Smooth muscle cell (in vitro differentiated cells): ENCODE results near the gene CPNE8. TPM values are rescaled to one million over a fixed set of nuclear protein-coding genes. Genes with fewer than 3 reads are reported as not detected.

Experiments used
- DNase-seq: peaks from one replicate; lab custom pipeline; 2025; ENCODE audit not compliant: unreplicated experiment; lab: John Stamatoyannopoulos, UW
- H2AFZ ChIP-seq: fragments of 200-600 bp; sonication (generic); 2 replicates; pipeline ENCODE4 v1.6.0; 2016; ENCODE audit warnings: antibody characterized with exemption, low read depth, mild to moderate bottlenecking
- H3F3A ChIP-seq: fragments of 200-600 bp; sonication (generic); 2 replicates; pipeline ENCODE4 v1.6.0; 2017; ENCODE audit warnings: antibody characterized with exemption, low read depth
- H3K27ac ChIP-seq: fragments of 200-600 bp; sonication (generic); 2 replicates; pipeline ENCODE4 v1.5.1; 2016; ENCODE audit warnings: low read depth, mild to moderate bottlenecking
- H3K27me3 ChIP-seq: fragments of 200-600 bp; sonication (generic); 2 replicates; pipeline ENCODE4 v1.6.1; 2016; ENCODE audit warnings: low read depth, mild to moderate bottlenecking
- H3K36me3 ChIP-seq: fragments of 200-600 bp; sonication (generic); 2 replicates; pipeline ENCODE4 v1.5.1; 2016; ENCODE audit warnings: low read depth
- H3K4me1 ChIP-seq: fragments of 200-600 bp; sonication (generic); 2 replicates; pipeline ENCODE4 v1.5.1; 2016; ENCODE audit warnings: low read depth
- H3K4me2 ChIP-seq: fragments of 200-600 bp; sonication (generic); 2 replicates; pipeline ENCODE4 v1.6.0; 2016; ENCODE audit warnings: mild to moderate bottlenecking
- H3K4me3 ChIP-seq: fragments of 200-600 bp; sonication (generic); 2 replicates; pipeline ENCODE4 v1.5.1; 2016; ENCODE audit warnings: mild to moderate bottlenecking
- H3K79me2 ChIP-seq: fragments of 200-600 bp; sonication (generic); 2 replicates; pipeline ENCODE4 v1.6.0; 2016; ENCODE audit warnings: low read depth, mild to moderate bottlenecking
- H3K9ac ChIP-seq: fragments of 200-600 bp; sonication (generic); 2 replicates; pipeline ENCODE4 v1.6.0; 2016; ENCODE audit warnings: low read depth
- H3K9me3 ChIP-seq: fragments of 200-600 bp; sonication (generic); replicated peaks from 2 replicates; pipeline ENCODE4 v1.5.1; 2016; ENCODE audit warnings: low read depth
- H4K20me1 ChIP-seq: fragments of 200-600 bp; sonication (generic); 2 replicates; pipeline ENCODE4 v1.6.0; 2016; ENCODE audit warnings: low read depth
- WGBS: methylation state at CpG from one replicate; pipeline ENCODE4 v1.1.7; 2016; ENCODE audit warnings: low lambda C conversion rate; 5-methylcytosine and 5-hydroxymethylcytosine counted together
- polyA plus RNA-seq: library from polyadenylated mRNA; unstranded; fragments of >200 nt; fragmentation: Nextera tagmentation; extraction: Ambion mirVana; gene quantifications from 2 replicates; pipeline ENCODE4 v1.2.1, GENCODE V29; 2016
- total RNA-seq: library from RNA; depleted of rRNA; stranded (reverse); fragments of >200 nt; gene quantifications from 2 replicates; pipeline ENCODE4 v1.2.3, GENCODE V29; 2014
- TF ChIP-seq, protein P1 (sequence below): fragments of 200-600 bp; sonication (generic); IDR thresholded peaks from 2 replicates; pipeline ENCODE4 v1.5.1; 2017; ENCODE audit warnings: borderline replicate concordance, mild to moderate bottlenecking, antibody characterized with exemption; ENCODE audit not compliant: insufficient read depth, poor library complexity, severe bottlenecking

CPNE8 gene
- total and polyA plus RNA-seq, 2 experiments from 2014 or later = 6.3 to 19.4 TPM

DNA sequence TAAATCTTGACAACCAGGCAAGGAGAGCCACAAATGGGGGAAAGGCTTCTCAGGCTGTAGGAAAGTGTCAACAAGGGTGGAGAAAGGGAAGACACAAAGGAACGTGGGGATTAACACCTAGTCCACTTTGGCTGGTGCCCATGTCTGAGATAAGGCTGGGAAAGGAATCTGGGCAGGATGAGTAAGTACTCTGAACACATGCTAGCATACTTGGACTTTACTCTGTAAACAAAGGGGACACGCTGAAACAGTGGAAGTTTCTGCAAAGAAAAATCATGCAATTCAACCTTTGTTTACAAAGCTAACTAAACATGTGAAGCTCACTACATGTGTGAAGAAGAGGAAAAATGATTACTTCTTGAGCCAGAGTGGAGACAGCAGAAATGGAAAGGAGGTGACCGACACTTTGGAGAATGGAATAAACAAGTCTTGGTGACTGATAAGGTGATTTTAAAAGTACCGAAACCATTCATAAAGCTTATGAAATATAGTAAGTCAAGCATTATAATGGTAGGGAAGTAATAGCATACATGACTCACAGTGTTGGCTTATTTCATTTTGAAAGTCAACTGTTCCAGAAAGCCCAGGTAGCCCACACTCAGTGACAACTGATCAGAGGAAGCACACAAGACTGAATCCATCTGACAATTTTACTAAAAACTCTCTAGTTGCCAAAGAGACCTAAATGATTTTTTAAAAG is 13.2 kb downstream of the CPNE8 start:
- peak overlapping the region; percentile 19 for H3K4me3 ChIP-seq
- H3K36me3 ChIP-seq = no peaks in the 10 kb centered on the region
- H3K27me3 ChIP-seq = no peaks in the 10 kb centered on the region
- H3F3A ChIP-seq = peaks cover 17% of the 10 kb centered on the region
- peaks cover 24% of the 10 kb centered on the region for H4K20me1 ChIP-seq
- H3K9ac ChIP-seq = no peak overlapping the region
- H3K4me2 ChIP-seq = peak overlapping the region; percentile 72
- no peak for DNase-seq
- H2AFZ ChIP-seq = no peak overlapping the region
- TF ChIP-seq, protein P1, sequence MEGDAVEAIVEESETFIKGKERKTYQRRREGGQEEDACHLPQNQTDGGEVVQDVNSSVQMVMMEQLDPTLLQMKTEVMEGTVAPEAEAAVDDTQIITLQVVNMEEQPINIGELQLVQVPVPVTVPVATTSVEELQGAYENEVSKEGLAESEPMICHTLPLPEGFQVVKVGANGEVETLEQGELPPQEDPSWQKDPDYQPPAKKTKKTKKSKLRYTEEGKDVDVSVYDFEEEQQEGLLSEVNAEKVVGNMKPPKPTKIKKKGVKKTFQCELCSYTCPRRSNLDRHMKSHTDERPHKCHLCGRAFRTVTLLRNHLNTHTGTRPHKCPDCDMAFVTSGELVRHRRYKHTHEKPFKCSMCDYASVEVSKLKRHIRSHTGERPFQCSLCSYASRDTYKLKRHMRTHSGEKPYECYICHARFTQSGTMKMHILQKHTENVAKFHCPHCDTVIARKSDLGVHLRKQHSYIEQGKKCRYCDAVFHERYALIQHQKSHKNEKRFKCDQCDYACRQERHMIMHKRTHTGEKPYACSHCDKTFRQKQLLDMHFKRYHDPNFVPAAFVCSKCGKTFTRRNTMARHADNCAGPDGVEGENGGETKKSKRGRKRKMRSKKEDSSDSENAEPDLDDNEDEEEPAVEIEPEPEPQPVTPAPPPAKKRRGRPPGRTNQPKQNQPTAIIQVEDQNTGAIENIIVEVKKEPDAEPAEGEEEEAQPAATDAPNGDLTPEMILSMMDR = no peak
- WGBS = 33% methylated on average over 4 of the region's 4 CpGs
- H3K27ac ChIP-seq = peak overlapping the region; percentile 55
- peaks cover 93% of the 10 kb centered on the region for H3K79me2 ChIP-seq
- peaks cover 8% of the 10 kb centered on the region for H3K4me1 ChIP-seq
- H3K9me3 ChIP-seq = no peaks in the 10 kb centered on the region

DNA sequence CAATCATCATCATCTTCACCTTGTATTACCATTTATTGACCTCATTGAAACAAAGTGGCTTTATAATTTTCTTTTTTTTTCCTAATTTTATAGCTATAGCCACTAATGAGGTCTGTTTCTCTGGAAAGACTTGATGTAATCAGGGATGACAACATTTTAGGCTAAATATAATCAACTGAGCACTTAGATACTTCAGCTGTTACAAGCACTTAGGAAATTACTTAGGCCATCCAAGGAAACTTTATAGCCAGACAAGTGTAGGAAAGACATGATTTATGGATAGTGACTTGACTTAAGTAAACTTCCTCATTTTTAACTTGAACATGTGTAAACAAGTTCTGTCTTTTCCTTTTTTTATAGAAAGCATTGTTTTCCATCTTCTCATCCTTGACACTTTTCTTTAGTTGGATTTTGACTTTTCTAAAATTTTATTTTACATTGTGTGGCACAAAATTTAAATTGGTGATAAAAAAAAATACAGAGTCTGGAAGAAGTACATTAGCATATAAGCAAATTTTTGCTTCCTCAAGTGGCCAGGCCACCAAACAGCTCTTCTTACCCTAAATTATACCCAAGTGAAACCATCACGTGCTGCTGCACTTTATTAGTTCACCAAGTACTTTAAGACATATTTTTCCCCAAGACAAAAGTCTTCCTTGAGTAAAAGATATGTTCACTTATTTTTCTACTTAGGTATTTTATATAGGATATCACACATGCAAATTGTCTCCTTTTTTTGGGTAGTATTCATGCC is 15.1 kb downstream of the CPNE8 start:
- no peak overlapping the region for H2AFZ ChIP-seq
- no peak overlapping the region for H3K4me3 ChIP-seq
- 72% methylated on average over 1 of the region's 1 CpG for WGBS
- peaks cover 24% of the 10 kb centered on the region for H4K20me1 ChIP-seq
- H3K27me3 ChIP-seq = no peaks in the 10 kb centered on the region
- no peaks in the 10 kb centered on the region for H3K36me3 ChIP-seq
- peaks cover 5% of the 10 kb centered on the region for H3K4me1 ChIP-seq
- TF ChIP-seq, protein P1 = no peak
- no peak overlapping the region for H3K4me2 ChIP-seq
- peaks cover 17% of the 10 kb centered on the region for H3F3A ChIP-seq
- H3K9me3 ChIP-seq = no peaks in the 10 kb centered on the region
- H3K79me2 ChIP-seq = peaks cover 93% of the 10 kb centered on the region
- DNase-seq = no peak
- no peak overlapping the region for H3K9ac ChIP-seq
- no peak overlapping the region for H3K27ac ChIP-seq

DNA sequence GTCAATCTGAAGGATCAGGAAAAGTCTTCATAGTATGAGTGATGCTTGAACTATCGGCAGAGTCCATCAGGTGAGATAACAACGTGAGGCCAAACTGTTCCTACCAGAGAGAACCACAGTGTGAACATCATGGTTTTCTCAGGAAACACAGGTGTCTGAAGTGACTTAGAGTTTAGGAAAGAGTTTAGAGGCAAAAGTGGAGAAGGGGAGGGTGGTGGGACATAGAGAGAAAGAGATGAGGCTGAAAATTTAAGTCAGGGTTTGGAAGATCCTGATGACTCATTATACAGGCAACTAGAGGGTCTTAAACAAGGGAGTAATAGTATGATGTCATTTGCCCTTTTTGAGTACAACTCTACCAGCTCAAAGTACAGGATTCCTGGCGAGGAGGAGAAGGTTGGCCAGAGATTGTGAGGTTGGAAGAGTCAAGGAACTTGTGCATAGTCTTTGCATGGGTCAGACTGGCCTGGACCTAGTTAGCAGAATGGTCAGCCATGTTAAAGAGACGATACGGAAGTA is 16.0 kb downstream of the CPNE8 start:
- Histone ChIP-seq H3K4me3 (no peak overlapping the region), H3K27me3 (no peaks in the 10 kb centered on the region), H3K9me3 (no peaks in the 10 kb centered on the region), H3F3A (peaks cover 17% of the 10 kb centered on the region), H3K79me2 (peaks cover 93% of the 10 kb centered on the region), H3K4me1 (peaks cover 5% of the 10 kb centered on the region), H3K27ac (no peak overlapping the region), H2AFZ (no peak overlapping the region), H4K20me1 (peaks cover 24% of the 10 kb centered on the region), H3K36me3 (no peaks in the 10 kb centered on the region), H3K4me2 (no peak overlapping the region), H3K9ac (no peak overlapping the region)
- TF ChIP-seq, protein P1 = no peak
- DNase-seq = no peak
- 91% methylated on average over 5 of the region's 5 CpGs for WGBS
